ENCODE data around the gene ACSS3. TPM values are rescaled to one million over a fixed set of nuclear protein-coding genes. Genes with fewer than 3 reads are reported as not detected.

The ACSS3 gene
- total RNA-seq, 2 donors from 2014 or later, result 28.3 to 29.4 TPM

GRCh38 chr12:81143057-81143456, 65.2 kb downstream of the ACSS3 start:
- peaks cover 10% of the 10 kb centered on the region for H3K4me1 Mint-ChIP-seq
- Histone ChIP-seq H3K9ac (ENCODE audit: extremely low read depth, low read length, poor library complexity, severe bottlenecking) (no peak overlapping the region), H3K4me1 (ENCODE audit: control insufficient read depth, insufficient read depth, low read length) (no peaks in the 10 kb centered on the region), H3K36me3 (ENCODE audit: control insufficient read depth, insufficient read depth, low read length) (peaks cover 35% of the 10 kb centered on the region), H3K9me3 (ENCODE audit: control insufficient read depth, low read length) (no peaks in the 10 kb centered on the region), H3K27ac (ENCODE audit: low read depth, low read length) (no peak overlapping the region), H3K4me3 (ENCODE audit: low read length) (no peak overlapping the region), H3K27me3 (ENCODE audit: control insufficient read depth, insufficient read depth, low read length, poor library complexity, severe bottlenecking) (no peaks in the 10 kb centered on the region)
- no peak for DNase-seq
- no peaks in the 10 kb centered on the region for H3K9me3 Mint-ChIP-seq
- H3K36me3 Mint-ChIP-seq (ENCODE audit: low read depth), result peaks cover 30% of the 10 kb centered on the region
- TF ChIP-seq CTCF (conservative IDR thresholded peaks at IDR 0.05), result no peak
- H3K27me3 Mint-ChIP-seq (ENCODE audit: insufficient read depth), result no peaks in the 10 kb centered on the region
- H3K4me3 Mint-ChIP-seq, result no peak overlapping the region
- 90 to 93% methylated on average over 2 to 4 of the region's 5 CpGs for WGBS, 2 experiments (ENCODE audit: insufficient coverage in 1 of 2, insufficient read length in 1 of 2)
- no peak overlapping the region for H3K27ac Mint-ChIP-seq

- TF ChIP-seq CTCF (conservative IDR thresholded peaks at IDR 0.05), result no peak
- Histone ChIP-seq H3K27me3 (ENCODE audit: control insufficient read depth, insufficient read depth, low read length, poor library complexity, severe bottlenecking) (no peaks in the 10 kb centered on the region), H3K4me1 (ENCODE audit: control insufficient read depth, insufficient read depth, low read length) (no peaks in the 10 kb centered on the region), H3K9ac (ENCODE audit: extremely low read depth, low read length, poor library complexity, severe bottlenecking) (no peak overlapping the region), H3K4me3 (ENCODE audit: low read length) (no peak overlapping the region), H3K9me3 (ENCODE audit: control insufficient read depth, low read length) (no peaks in the 10 kb centered on the region), H3K27ac (ENCODE audit: low read depth, low read length) (no peak overlapping the region), H3K36me3 (ENCODE audit: control insufficient read depth, insufficient read depth, low read length) (peaks cover 41% of the 10 kb centered on the region)
- Mint-ChIP-seq H3K4me3 (no peak overlapping the region), H3K27ac (peak overlapping the region; percentile 9), H3K27me3 (ENCODE audit: insufficient read depth) (no peaks in the 10 kb centered on the region), H3K4me1 (peaks cover 10% of the 10 kb centered on the region), H3K36me3 (ENCODE audit: low read depth) (peaks cover 26% of the 10 kb centered on the region), H3K9me3 (no peaks in the 10 kb centered on the region)
- no peak for DNase-seq
- WGBS, 2 experiments (ENCODE audit: insufficient coverage in 1 of 2, insufficient read length in 1 of 2), result 83 to 100% methylated on average over 1 to 2 of the region's 3 CpGs
Observed at GRCh38 chr12:81146228-81147225, 68.6 kb downstream of the ACSS3 start.

GRCh38 chr12:81147292-81147919, 69.5 kb downstream of the ACSS3 start:
- H3K4me1 Mint-ChIP-seq, result peaks cover 10% of the 10 kb centered on the region
- WGBS, 2 experiments (ENCODE audit: insufficient coverage in 1 of 2, insufficient read length in 1 of 2), result 89 to 93% methylated on average over 2 to 3 of the region's 4 CpGs
- no peaks in the 10 kb centered on the region for H3K9me3 Mint-ChIP-seq
- no peaks in the 10 kb centered on the region for H3K9me3 ChIP-seq (ENCODE audit: control insufficient read depth, low read length)
- peaks cover 45% of the 10 kb centered on the region for H3K36me3 ChIP-seq (ENCODE audit: control insufficient read depth, insufficient read depth, low read length)
- DNase-seq, result no peak
- peak overlapping the region; percentile 17 for H3K27ac Mint-ChIP-seq
- no peaks in the 10 kb centered on the region for H3K4me1 ChIP-seq (ENCODE audit: control insufficient read depth, insufficient read depth, low read length)
- peaks cover 26% of the 10 kb centered on the region for H3K36me3 Mint-ChIP-seq (ENCODE audit: low read depth)
- no peaks in the 10 kb centered on the region for H3K27me3 Mint-ChIP-seq (ENCODE audit: insufficient read depth)
- no peak for TF ChIP-seq CTCF (conservative IDR thresholded peaks at IDR 0.05)
- no peak overlapping the region for H3K4me3 ChIP-seq (ENCODE audit: low read length)
- H3K4me3 Mint-ChIP-seq, result no peak overlapping the region
- no peaks in the 10 kb centered on the region for H3K27me3 ChIP-seq (ENCODE audit: control insufficient read depth, insufficient read depth, low read length, poor library complexity, severe bottlenecking)
- no peak overlapping the region for H3K9ac ChIP-seq (ENCODE audit: extremely low read depth, low read length, poor library complexity, severe bottlenecking)
- no peak overlapping the region for H3K27ac ChIP-seq (ENCODE audit: low read depth, low read length)

All from endodermal cell (in vitro differentiated cells).